Esophagus squamous epithelium (tissue), 4 donors: ENCODE measurements around the gene GFPT1.

Experiments used
- CTCF ChIP-seq, 6 experiments: fragments of 450-650 bp in 4 of 6; fragments of 200-600 bp in 2 of 6; sonication (generic) in 2 of 6; IDR thresholded peaks; one replicate each; pipeline ENCODE4 v1.5.1; 2016 to 2019; ENCODE audit warnings: antibody characterized with exemption in 6 of 6, mild to moderate bottlenecking in 4 of 6, moderate library complexity in 4 of 6
- POLR2A ChIP-seq, 4 donors: fragments of 450-650 bp; IDR thresholded peaks; one replicate each; pipeline ENCODE4 v1.6.1; 2017; ENCODE audit warnings: antibody characterized with exemption in 4 of 4, mild to moderate bottlenecking in 4 of 4, moderate library complexity in 3 of 4

- no peak for TF ChIP-seq CTCF (IDR thresholded peaks at IDR 0.05)
- no peak for TF ChIP-seq POLR2A (IDR thresholded peaks at IDR 0.05)
Observed at GRCh38 chr2:69429491-69430183, 42.6 kb upstream of the GFPT1 start.
